Measurements from ENCODE around the gene HIKESHI.

The HIKESHI gene

DNA sequence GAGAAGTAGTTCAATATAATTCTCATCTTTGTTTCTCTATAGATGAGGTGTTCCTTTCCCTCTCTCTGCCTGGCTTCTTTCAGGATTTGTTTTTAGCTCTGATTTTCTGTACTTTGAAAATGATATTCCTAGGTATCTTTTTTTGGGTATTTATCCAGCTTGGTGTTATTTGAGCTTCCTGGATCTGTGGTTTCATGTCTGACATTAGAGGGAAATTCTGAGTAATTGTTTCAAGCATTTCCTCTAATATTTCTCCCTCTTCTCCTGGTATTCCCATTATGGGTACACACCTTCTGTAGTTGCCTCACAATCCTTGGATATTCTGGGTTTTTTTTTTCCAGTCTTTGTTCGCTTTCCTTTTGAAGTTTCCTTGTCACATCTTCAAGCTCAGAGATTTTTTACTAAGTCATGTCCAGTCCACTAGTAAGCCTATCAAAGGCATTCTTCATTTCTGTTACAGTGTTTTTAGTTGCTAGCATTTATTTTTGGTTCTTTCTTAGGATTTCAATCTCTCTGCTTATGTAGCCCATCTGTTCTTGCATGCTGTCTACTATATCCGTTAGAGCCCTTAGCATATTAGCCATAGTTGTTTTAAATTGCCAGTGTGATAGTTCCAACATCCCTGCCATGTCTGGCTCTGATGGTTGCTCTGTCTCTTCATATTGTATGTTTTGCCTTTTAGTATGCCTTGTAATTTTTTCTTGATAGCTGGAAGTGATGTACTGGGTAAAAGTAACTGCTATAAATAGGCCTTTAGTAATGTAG is 78.4 kb downstream of the HIKESHI start:
- no peak for DNase-seq

GRCh38 chr11:86383041-86383955 is 81.3 kb downstream of the HIKESHI start:
- no peak for DNase-seq

DNA sequence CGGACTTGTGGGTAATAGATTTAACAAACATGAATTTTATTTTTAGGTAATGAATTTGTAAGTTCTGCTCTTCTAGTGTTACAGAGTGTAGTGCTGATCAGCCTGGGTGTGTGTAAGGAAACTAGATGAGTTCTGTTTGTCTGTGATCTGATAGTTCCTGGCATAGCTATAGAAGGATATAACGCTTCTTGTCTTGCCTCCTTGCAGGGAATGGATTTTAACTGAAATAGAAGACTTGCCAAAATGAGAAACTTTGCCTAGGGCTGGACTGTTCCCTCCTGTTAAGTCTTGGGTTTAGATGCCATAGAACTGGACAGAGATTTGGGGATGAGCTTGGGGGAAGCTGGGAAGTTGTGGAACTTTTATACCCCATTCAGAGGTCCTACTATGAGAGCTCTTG is 84.2 kb downstream of the HIKESHI start:
- no peak for DNase-seq

GRCh38 chr11:86386746-86387145 is 84.7 kb downstream of the HIKESHI start:
- DNase-seq: no peak

DNA sequence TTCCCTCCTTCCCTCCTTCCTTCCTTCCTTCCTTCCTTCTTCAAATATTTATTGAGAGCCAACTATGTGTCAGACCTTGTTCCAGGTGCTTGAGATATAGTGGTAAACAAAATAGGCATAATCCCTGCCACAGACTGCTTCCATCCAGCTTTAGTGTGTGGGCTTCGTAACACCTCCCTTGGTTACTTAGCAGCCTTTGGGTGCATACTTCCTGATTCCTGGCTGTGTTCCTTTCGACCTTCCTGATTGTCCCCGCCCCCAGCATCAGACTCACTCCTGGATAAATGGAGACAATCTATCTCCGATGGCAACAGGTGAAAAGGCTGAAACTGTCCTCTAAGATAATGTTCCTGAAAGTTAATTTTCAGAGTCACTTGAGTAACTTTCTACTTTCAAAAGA is 86.2 kb downstream of the HIKESHI start:
- DNase-seq: no peak

DNA sequence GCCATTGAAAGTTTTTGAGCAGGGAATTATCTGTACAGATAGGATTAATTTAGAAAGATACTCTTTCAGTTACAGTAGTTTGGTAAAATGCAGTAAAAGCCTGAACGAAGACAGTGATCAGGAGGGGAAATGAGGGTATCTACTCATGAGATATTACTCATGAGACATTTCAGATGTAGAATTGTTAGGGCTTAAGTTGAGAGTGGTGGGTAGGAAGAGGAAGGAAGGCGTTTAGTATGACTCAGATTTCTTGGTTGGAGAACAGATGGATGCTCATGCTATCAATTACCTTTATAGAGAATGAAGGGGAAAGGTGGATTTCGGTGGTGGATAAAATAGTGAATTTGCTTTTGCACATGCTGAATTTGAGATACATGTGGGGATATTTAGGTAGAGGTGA is 88.4 kb downstream of the HIKESHI start:
- DNase-seq: no peak

DNA sequence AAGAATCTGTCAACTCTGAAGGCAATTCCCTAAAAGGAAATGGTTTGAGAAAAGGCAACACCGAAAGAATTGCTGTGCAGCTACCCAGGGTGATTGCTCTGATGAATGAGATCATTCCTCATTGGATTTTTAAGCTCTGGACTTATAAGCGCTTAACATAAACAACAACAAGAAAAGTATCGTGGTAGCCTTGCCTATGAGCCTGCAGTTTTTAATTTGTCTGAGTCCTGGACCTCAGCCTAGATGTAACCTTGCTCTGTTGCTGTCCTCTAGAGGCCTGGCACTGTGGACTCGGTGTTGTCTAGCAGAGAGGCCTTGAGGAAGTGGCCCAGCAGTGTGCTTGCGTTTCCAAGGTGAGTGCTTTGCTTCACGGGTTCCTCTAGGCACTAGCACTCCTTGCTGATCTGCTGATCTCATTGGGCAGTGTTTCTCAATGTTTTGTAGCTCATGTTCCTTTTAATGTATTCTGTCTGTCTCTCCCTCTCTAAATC is 93.1 kb downstream of the HIKESHI start:
- DNase-seq: no peak

Data from CD4-positive, alpha-beta T cell treated with Interleukin-12 subunit alpha and Interleukin-12 subunit beta, for 1 hour (primary cell).